Thyroid gland (tissue), 4 donors: ENCODE data around the gene GNG12.

Source experiments
- POLR2A ChIP-seq, 2 donors: fragments of 450-650 bp; IDR thresholded peaks; one replicate each; pipeline ENCODE4 v1.6.1; 2017; ENCODE audit warnings: antibody characterized with exemption in 2 of 2, mild to moderate bottlenecking in 2 of 2, moderate library complexity in 1 of 2
- TF ChIP-seq, protein P1 (sequence below), 6 experiments: fragments of 200-600 bp in 3 of 6; fragments of 450-650 bp in 3 of 6; sonication (generic) in 3 of 6; IDR thresholded peaks; one replicate each; pipeline ENCODE4 v1.5.1; 2016 to 2019; ENCODE audit warnings: antibody characterized with exemption in 6 of 6, mild to moderate bottlenecking in 2 of 6, inconsistent platforms in 1 of 6, moderate library complexity in 1 of 6

- TF ChIP-seq POLR2A (IDR thresholded peaks at IDR 0.05): no peak
- TF ChIP-seq, protein P1, sequence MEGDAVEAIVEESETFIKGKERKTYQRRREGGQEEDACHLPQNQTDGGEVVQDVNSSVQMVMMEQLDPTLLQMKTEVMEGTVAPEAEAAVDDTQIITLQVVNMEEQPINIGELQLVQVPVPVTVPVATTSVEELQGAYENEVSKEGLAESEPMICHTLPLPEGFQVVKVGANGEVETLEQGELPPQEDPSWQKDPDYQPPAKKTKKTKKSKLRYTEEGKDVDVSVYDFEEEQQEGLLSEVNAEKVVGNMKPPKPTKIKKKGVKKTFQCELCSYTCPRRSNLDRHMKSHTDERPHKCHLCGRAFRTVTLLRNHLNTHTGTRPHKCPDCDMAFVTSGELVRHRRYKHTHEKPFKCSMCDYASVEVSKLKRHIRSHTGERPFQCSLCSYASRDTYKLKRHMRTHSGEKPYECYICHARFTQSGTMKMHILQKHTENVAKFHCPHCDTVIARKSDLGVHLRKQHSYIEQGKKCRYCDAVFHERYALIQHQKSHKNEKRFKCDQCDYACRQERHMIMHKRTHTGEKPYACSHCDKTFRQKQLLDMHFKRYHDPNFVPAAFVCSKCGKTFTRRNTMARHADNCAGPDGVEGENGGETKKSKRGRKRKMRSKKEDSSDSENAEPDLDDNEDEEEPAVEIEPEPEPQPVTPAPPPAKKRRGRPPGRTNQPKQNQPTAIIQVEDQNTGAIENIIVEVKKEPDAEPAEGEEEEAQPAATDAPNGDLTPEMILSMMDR (IDR thresholded peaks at IDR 0.05): no peak
Observed at GRCh38 chr1:67801903-67802302, 31.4 kb downstream of the GNG12 start.
